Neural cell (in vitro differentiated cells): ENCODE results near the gene GTF2IRD1.
"Not testable (repeated sequence)": the region's sequence is repeated elsewhere in the genome, so short reads cannot be mapped to it uniquely, and the experiment has no call there.

Experiments
- CTCF ChIP-seq: fragments of 450-650 bp; IDR thresholded peaks from 2 replicates; pipeline ENCODE4 v1.5.1; 2014; ENCODE audit warnings: antibody characterized with exemption, mild to moderate bottlenecking, moderate library complexity; ENCODE audit not compliant: poor library complexity, severe bottlenecking
- EP300 ChIP-seq: fragments of 450-650 bp; conservative IDR thresholded peaks from 2 replicates; pipeline ENCODE4 v1.6.1; 2014; ENCODE audit warnings: antibody characterized with exemption, mild to moderate bottlenecking, moderate library complexity; ENCODE audit not compliant: poor library complexity, severe bottlenecking
- EZH2 ChIP-seq: fragments of 200-600, 300-800 bp; shearing (Covaris generic), sonication (generic); IDR thresholded peaks from 2 replicates; pipeline ENCODE4 v1.6.1; 2014; ENCODE audit warnings: antibody characterized with exemption, low read length, borderline replicate concordance, mild to moderate bottlenecking; ENCODE audit not compliant: insufficient read depth, poor library complexity, severe bottlenecking
- MXI1 ChIP-seq: fragments of 450-650 bp; conservative IDR thresholded peaks from 2 replicates; pipeline ENCODE4 v1.6.1; 2014; ENCODE audit warnings: antibody characterized with exemption, mild to moderate bottlenecking; ENCODE audit not compliant: poor library complexity, severe bottlenecking
- POLR2AphosphoS5 ChIP-seq: IDR thresholded peaks from 2 replicates; pipeline ENCODE4 v1.6.1; 2012
- RAD21 ChIP-seq: fragments of 450-650 bp; conservative IDR thresholded peaks from 2 replicates; pipeline ENCODE4 v1.6.1; 2014; ENCODE audit warnings: antibody characterized with exemption, mild to moderate bottlenecking, moderate library complexity

GRCh38 chr7:74528773-74529172, 75.1 kb downstream of the GTF2IRD1 start:
- not testable (repeated sequence) for TF ChIP-seq CTCF, RAD21, POLR2AphosphoS5, EP300, EZH2, MXI1
